Motor neuron (in vitro differentiated cells): Measurements from ENCODE around the gene RAB3D. TPM values are rescaled to one million over a fixed set of nuclear protein-coding genes. Genes with fewer than 3 reads are reported as not detected.

Experiments used
- ATAC-seq, 8 experiments: fragments of 200-7000 bp; cut with Tn5 transposase; replicated peaks in 6 of 8; 2 replicates each; pipeline ENCODE4 v1.8.0; 2021; ENCODE audit warnings: mild to moderate bottlenecking in 8 of 8, moderate library complexity in 8 of 8
- H3K27ac ChIP-seq, 2 donors: fragments of 250-450 bp; sonication (Bioruptor Pico); 2 replicates each; pipeline ENCODE4 v1.9.0; 2021; ENCODE audit warnings: antibody characterized with exemption in 2 of 2, mild to moderate bottlenecking in 2 of 2, moderate library complexity in 1 of 2
- H3K4me1 ChIP-seq, 2 donors: fragments of 250-450 bp; sonication (Bioruptor Pico); replicated peaks in 1 of 2; 2 replicates each; pipeline ENCODE4 v1.6.1; 2021; ENCODE audit warnings: antibody characterized with exemption in 2 of 2, mild to moderate bottlenecking in 2 of 2, moderate library complexity in 1 of 2
- H3K4me3 ChIP-seq, 5 donors: fragments of 250-450 bp; sonication (Bioruptor Pico); 2 replicates each; pipeline ENCODE4 v1.9.0; 2021; ENCODE audit warnings: antibody characterized with exemption in 5 of 5, mild to moderate bottlenecking in 5 of 5, moderate library complexity in 4 of 5
- WGBS, 10 experiments: fragments of 450-650 bp; shearing (Covaris generic); methylation state at CpG; one replicate each; pipeline ENCODE4 v1.0.0; 2022; 5-methylcytosine and 5-hydroxymethylcytosine counted together
- in situ Hi-C, 9 experiments: fragments of 400-800 bp; cut with MboI; loops; one replicate each; pipeline ENCODE4 v1.15.0; 2021; ENCODE audit warnings: low sequenced_read_pairs in 9 of 9, low pct_unique_long_range_greater_than_20kb in 2 of 9; ENCODE audit not compliant: unreplicated experiment in 9 of 9
- total RNA-seq, 8 experiments: library from RNA; unstranded; fragments of 300-600 nt; gene quantifications; 2 replicates each; pipeline versions ENCODE4 v1.2.3 to v1.2.4, GENCODE V29; 2022

Gene RAB3D
- total RNA-seq, 8 experiments from 2014 or later, result 7.6 to 21.6 (median 10.7) TPM

- ATAC-seq, result no peak
- H3K4me3 ChIP-seq, result no peak within 1 kb of the TSS
- WGBS, 10 experiments, result 55 to 100% (median 87%) methylated on average over 1 to 4 of the region's 8 CpGs; no CpG with 5 or more reads in 4 of the 10 experiments
- in situ Hi-C loops, result loop anchor here in 3 of 9 experiments (25.0 kb wide), 1 partner anchor 192 kb away; the partner anchor contains the start of gene ELAVL3 (in 3 of the 3)
- peaks cover 0 to 2% of the 10 kb centered on the region in 2 donors for H3K4me1 ChIP-seq
- H3K27ac ChIP-seq, result no peak within 1 kb of the TSS
Observed at GRCh38 chr19:11295665-11296245, 43.7 kb downstream of the RAB3D start, which contains the start of gene TSPAN16. TSS of gene TSPAN16 (plus strand) at chr19:11296160. CDS start at chr19:11296298, 138 bp downstream.

GRCh38 chr19:11295180-11295579, 44.3 kb downstream of the RAB3D start:
- WGBS, 10 experiments, result 56 to 80% (median 63%) methylated on average over 1 to 3 of the region's 4 CpGs; no CpG with 5 or more reads in 6 of the 10 experiments
- in situ Hi-C loops, result loop anchor here in 3 of 9 experiments (25.0 kb wide), 1 partner anchor 192 kb away; the partner anchor contains the start of gene ELAVL3 (in 3 of the 3)
- Histone ChIP-seq H3K4me1 (peaks cover 0 to 2% of the 10 kb centered on the region in 2 donors), H3K27ac (no peak overlapping the region), H3K4me3 (no peak overlapping the region)
- ATAC-seq, result no peak

- peak overlapping the region in 3 of 5 donors; percentile 0 to 24 (median 7) for H3K4me3 ChIP-seq
- WGBS, 10 experiments, result 0 to 44% (median 17%) methylated on average over 2 to 16 of the region's 41 CpGs
- peak overlapping the region in 1 of 2 donors; percentile 25 for H3K27ac ChIP-seq
- H3K4me1 ChIP-seq, result peaks cover 0 to 2% of the 10 kb centered on the region in 2 donors
- in situ Hi-C loops, result loop anchor here in 3 of 9 experiments (25.0 kb wide), 1 partner anchor 194 kb away; the partner anchor contains the start of gene ELAVL3 (in 3 of the 3)
- peak; percentile 91 to 98 (median 96) for ATAC-seq
Observed at GRCh38 chr19:11293433-11294389, 45.7 kb downstream of the RAB3D start.

- peaks cover 0 to 2% of the 10 kb centered on the region in 2 donors for H3K4me1 ChIP-seq
- no peak for ATAC-seq
- no peak overlapping the region for H3K4me3 ChIP-seq
- 75 to 100% (median 86%) methylated on average over 1 of the region's 1 CpG; no CpG with 5 or more reads in 7 of the 10 experiments for WGBS, 10 experiments
- H3K27ac ChIP-seq, result no peak overlapping the region
- in situ Hi-C loops, result loop anchor here in 3 of 9 experiments (25.0 kb wide), 1 partner anchor 195 kb away; the partner anchor contains the start of gene ELAVL3 (in 3 of the 3)
Observed at GRCh38 chr19:11291991-11292390, 47.5 kb downstream of the RAB3D start.

GRCh38 chr19:11291415-11291814, 48.0 kb downstream of the RAB3D start:
- H3K4me1 ChIP-seq, result peaks cover 0 to 2% of the 10 kb centered on the region in 2 donors
- H3K27ac ChIP-seq, result no peak overlapping the region
- no peak overlapping the region for H3K4me3 ChIP-seq
- no peak for ATAC-seq
- 79 to 100% (median 93%) methylated on average over 1 to 7 of the region's 7 CpGs; no CpG with 5 or more reads in 3 of the 10 experiments for WGBS, 10 experiments
- in situ Hi-C loops, result loop anchor here in 3 of 9 experiments (25.0 kb wide), 1 partner anchor 196 kb away; the partner anchor contains the start of gene ELAVL3 (in 3 of the 3)

- in situ Hi-C loops, result loop anchor here in 3 of 9 experiments (25.0 kb wide), 1 partner anchor 197 kb away; the partner anchor contains the start of gene ELAVL3 (in 3 of the 3)
- H3K27ac ChIP-seq, result no peak overlapping the region
- peak in 2 of 8 experiments; percentile 7 to 54 for ATAC-seq
- H3K4me3 ChIP-seq, result no peak overlapping the region
- WGBS, 10 experiments, result 6 to 100% (median 90%) methylated on average over 1 to 4 of the region's 4 CpGs; no CpG with 5 or more reads in 1 of the 10 experiments
- peaks cover 0 to 2% of the 10 kb centered on the region in 2 donors for H3K4me1 ChIP-seq
Observed at GRCh38 chr19:11290256-11290655, 49.2 kb downstream of the RAB3D start.

- in situ Hi-C loops, result loop anchor here in 3 of 9 experiments (25.0 kb wide), 1 partner anchor 199 kb away; the partner anchor contains the start of gene ELAVL3 (in 3 of the 3)
- ATAC-seq, result peak in 1 of 8 experiments; percentile 27
- Histone ChIP-seq H3K4me3 (no peak overlapping the region), H3K27ac (no peak overlapping the region), H3K4me1 (no peaks in the 10 kb centered on the region)
- 50 to 96% (median 87%) methylated on average over 2 to 7 of the region's 7 CpGs; no CpG with 5 or more reads in 1 of the 10 experiments for WGBS, 10 experiments
Observed at GRCh38 chr19:11288349-11288748, 51.1 kb downstream of the RAB3D start.

- in situ Hi-C loops, result loop anchor here in 3 of 9 experiments (25.0 kb wide), 1 partner anchor 201 kb away; the partner anchor contains the start of gene ELAVL3 (in 3 of the 3)
- 24 to 98% (median 75%) methylated on average over 2 to 5 of the region's 6 CpGs; no CpG with 5 or more reads in 2 of the 10 experiments for WGBS, 10 experiments
- Histone ChIP-seq H3K27ac (no peak overlapping the region), H3K4me1 (no peaks in the 10 kb centered on the region), H3K4me3 (no peak overlapping the region)
- ATAC-seq, result no peak
Observed at GRCh38 chr19:11286312-11286974, 53.0 kb downstream of the RAB3D start.

- Histone ChIP-seq H3K27ac (no peak overlapping the region), H3K4me3 (no peak overlapping the region), H3K4me1 (no peaks in the 10 kb centered on the region)
- no peak for ATAC-seq
- WGBS, 10 experiments, result 0 to 100% (median 60%) methylated on average over 1 to 5 of the region's 6 CpGs; no CpG with 5 or more reads in 5 of the 10 experiments
- in situ Hi-C loops, result loop anchor here in 3 of 9 experiments (25.0 kb wide), 1 partner anchor 203 kb away; the partner anchor contains the start of gene ELAVL3 (in 3 of the 3)
Observed at GRCh38 chr19:11284515-11284914, 54.9 kb downstream of the RAB3D start.

- in situ Hi-C loops, result loop anchor here in 3 of 9 experiments (25.0 kb wide), 1 partner anchor 206 kb away; the partner anchor contains the start of gene ELAVL3 (in 3 of the 3)
- Histone ChIP-seq H3K27ac (no peak overlapping the region), H3K4me1 (no peaks in the 10 kb centered on the region), H3K4me3 (no peak overlapping the region)
- ATAC-seq, result no peak
- WGBS, 10 experiments, result 4 to 100% (median 75%) methylated on average over 1 to 8 of the region's 11 CpGs; no CpG with 5 or more reads in 2 of the 10 experiments
Observed at GRCh38 chr19:11281356-11282049, 58.0 kb downstream of the RAB3D start.

- peaks cover 0 to 4% of the 10 kb centered on the region in 2 donors for H3K4me1 ChIP-seq
- WGBS, 10 experiments, result 37 to 100% (median 92%) methylated on average over 1 to 4 of the region's 5 CpGs
- in situ Hi-C loops, result loop anchor here in 3 of 9 experiments (25.0 kb wide), 1 partner anchor 208 kb away; the partner anchor contains the start of gene ELAVL3 (in 3 of the 3)
- H3K4me3 ChIP-seq, result no peak overlapping the region
- H3K27ac ChIP-seq, result no peak overlapping the region
- no peak for ATAC-seq
Observed at GRCh38 chr19:11279505-11280236, 59.8 kb downstream of the RAB3D start.
